NOMO-1 treated with DMSO at 0.1 percent for 48 hours (cell line): ENCODE data around the gene FBXL19.

ENCODE experiments used
- DNase-seq: peaks from one replicate; lab custom pipeline; 2025; ENCODE audit not compliant: unreplicated experiment; lab: John Stamatoyannopoulos, UW

FBXL19 gene

DNA sequence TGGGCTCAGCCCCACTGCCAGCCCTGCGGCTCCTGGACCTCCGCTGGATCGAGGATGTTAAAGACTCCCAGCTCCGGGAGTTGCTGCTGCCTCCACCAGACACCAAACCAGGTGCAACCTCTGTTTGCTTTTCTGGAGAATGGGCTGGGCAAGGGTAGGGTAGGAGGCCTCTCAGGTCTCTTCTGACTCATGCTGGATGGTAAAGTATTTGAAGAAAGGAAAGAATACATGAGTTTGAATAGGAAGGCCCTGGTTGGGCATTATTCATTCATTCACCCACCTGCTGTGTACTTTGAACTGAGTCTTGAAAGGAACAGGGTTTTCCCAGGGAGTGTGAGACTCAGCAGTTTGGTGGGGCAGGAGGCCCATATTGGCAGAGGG, 19.0 kb downstream of the FBXL19 start:
- no peak for DNase-seq

DNA sequence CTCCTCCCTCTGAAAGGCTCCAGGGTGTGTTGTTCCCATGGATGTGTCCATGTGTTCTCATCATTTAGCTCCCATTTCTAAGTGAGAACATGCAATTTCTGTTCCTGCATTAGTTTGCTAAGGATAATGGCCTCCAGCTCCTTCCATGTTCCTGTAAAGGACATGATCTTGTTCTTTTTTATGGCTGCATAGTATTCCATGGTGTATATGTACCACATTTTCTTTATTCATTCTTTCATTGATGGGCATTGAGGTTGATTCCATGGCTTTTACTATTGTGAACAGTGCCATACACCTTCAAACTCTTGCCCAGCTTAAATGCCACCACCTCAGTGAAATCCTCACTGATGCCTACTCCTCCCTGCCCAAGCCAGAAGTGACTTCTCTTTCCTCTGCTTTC, 21.0 kb downstream of the FBXL19 start:
- no peak for DNase-seq

DNA sequence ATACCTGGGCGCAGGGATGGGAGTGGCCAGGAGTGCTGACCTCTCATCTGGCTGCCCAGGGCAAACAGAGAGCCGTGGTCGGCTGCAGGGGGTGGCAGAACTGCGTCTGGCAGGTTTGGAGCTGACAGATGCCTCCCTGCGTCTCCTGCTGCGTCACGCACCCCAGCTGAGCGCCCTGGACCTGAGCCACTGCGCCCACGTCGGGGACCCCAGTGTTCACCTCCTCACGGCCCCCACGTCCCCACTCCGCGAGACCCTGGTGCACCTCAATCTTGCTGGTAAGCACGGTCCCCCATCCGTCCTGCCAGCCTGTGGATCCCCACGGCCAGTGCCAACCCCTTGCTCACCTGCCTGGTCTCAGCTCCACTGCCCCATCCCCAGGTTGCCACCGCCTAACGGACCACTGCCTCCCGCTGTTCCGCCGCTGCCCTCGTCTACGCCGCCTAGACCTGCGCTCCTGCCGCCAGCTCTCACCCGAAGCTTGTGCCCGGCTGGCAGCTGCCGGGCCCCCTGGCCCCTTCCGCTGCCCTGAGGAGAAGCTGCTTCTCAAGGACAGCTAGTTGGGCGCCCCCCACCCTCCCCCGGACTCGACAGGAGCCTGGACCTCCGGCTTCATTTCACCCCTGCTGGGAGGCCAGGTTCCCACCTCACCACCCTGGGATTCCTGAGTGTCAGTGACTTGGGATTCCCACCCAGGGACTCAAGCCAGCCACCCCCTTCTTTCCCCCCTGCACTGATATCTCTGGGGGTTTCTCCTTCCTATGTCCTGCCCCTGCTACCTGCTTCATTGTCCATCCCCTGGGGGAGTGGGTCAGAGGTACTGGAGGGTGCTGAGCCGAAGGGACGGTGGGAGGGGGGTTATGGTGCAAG, 23.5 kb downstream of the FBXL19 start:
- no peak for DNase-seq

DNA sequence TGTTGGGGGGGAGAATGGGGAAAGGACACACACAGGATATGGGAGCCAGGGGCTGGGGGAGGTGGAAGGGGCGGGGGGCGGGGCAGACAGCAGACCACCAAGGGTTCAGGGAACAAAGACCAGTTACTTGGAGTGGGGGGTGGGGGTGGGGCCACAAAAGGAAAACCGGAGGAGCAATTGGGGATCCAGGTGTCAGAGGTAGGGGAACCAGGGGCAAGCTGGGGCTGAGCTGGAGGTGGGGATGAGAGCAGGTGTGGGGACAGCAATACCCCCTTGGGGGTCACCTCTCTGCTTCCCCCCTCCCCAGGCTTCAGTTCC, 24.1 kb downstream of the FBXL19 start:
- no peak for DNase-seq

DNA sequence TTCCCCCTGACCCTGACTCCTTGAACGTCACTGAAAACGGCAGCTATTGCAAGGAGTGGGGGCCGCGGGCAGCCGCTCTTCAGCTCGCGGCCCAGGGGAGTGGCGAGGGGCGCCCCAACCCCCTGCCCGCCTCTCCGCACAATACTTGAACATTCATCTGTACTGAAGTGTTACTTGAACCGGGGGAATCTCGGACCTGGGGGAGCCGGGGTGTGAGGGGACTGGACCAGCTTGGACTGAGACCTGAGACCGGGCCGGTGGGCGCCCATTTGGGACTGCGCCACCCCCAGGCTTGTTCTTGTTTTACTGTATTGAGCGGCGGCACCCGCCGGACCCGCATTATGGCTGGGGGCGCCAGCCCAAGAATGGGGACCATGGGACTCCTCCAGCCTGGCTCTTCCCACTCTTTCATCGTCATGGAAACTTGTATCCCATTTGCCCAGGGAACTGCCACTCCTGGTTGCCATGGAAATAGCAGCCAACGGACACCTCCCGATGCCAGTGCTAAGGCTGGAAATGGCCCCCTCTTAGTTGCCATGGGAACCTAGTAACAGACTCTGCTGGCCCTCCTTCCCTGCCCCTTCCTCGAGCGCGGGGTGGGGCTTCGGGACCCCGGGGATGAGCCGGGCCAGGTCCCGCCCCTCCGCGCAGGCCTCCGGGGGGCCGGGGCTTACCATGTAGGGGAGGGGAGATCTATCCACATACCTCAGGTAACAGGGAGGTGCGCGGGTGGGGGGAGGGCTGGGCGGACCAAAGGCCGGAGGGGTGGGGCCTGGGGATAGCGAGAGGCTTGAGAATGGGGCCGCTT, 24.7 kb downstream of the FBXL19 start:
- no peak for DNase-seq

DNA sequence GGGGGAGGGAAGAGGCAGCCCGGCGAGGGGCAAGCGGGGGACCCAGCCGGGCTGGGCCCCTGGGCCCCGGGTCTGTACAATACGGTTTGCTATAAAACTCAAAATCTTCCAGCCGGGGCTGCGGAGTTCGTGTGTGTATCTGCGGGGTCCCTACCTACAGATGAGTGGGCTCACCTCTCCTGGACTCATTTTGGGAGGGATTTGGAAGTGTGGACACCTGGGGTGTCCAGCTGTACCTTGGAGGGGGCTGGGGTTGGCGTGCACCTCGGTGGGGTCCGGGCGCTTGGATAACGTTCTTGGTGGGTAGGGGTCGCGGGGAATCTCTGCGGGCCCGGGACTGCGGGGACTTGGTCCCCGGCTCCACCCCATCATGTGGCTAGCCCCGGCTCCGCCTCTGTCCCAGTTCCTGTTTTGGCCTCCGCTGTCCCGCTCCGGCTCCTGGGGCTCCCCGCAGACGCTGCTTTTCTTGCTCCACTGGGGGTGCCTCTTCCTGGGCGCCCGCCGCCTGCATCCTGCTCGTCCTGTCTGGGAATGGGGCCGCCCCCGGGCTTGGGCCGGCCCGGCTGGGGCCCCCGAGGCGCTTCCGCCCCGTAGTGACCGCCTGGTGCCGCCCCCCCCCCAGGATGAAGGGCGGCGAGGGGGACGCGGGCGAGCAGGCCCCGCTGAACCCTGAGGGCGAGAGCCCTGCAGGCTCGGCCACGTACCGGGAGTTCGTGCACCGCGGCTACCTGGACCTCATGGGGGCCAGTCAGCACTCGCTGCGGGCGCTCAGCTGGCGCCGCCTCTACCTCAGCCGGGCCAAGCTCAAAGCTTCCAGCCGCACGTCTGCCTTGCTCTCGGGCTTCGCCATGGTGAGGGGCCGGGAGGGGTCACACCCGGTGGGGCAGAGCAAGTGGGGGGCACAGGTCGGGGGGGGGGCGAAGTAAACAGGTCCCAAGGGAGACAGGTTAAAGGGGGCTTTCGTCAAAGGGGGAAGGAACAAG, 25.6 kb downstream of the FBXL19 start, which contains the start of gene ORAI3:
ORAI3 (plus strand) TSS at position 402 of the 983 bp plus-strand sequence; CDS start at position 624, 222 bp downstream.
- DNase-seq: peak; percentile 74

DNA sequence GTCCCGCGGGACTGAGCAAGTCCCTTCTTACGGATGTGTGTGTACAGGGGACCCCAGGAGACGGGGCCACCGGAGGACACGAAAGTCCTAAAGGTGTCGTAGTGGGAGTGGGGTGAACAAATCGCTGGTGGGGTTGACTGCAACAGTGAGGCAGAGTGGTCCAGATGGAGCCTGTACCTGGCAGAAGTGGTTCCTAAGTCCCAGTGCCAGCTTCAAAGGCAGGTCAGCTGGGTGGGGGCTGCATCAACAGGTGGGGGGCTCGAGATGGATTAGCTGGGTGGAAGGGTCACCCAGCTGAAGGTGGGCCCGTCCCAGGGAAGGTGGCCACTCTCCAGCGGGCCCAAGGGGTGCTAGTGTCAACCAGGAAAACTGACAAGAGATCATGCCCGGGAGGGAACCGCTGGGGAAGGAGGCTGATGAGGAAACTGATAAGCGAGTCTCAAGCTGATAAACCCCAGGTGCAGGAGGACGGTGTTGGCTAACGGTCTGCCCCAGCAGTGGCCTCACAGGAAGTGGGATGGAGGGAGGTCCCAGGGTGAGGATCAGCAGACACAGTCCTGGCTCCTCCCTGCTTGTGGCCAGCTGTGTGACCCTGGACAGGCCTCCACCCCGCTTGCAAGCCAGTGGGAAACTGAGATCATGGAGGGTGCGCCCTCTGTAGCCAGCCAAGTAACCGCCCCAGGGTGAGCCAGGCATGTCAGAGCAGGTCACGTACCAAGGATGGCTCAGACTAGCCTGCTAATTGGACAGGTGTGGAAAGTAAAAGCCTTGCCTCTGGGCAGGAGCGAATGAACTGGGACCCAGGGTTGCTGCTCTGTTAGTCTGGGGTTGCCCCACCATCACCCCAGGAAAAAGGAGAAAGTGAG, 26.5 kb downstream of the FBXL19 start:
- peak; percentile 35 for DNase-seq

DNA sequence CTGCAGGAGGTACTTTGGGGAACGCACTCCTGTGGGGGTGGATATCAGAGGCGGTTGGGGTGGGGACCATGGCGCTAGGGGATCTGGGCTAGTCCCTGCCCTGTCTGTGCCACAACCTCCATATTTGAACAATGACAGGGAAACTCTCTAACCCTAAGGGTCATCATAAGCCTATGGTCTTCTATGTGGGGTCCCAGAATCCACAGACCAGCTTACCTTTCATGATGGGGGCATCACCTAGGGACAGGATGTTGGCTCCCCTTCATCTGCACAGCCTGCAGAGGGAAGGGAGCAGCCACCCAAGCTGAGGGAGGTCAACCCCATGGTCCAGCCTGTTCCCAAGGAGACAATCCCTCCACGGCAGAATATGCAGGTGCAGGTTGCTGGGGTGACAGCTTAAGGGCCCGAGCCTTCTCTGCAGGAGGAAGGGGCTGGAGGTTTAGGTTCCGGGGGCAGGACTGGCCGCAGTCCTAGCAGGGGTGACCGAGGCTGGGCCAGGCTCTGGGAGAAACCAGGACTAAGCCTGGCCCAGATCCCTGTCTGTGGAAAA, 27.2 kb downstream of the FBXL19 start:
- DNase-seq: no peak

DNA sequence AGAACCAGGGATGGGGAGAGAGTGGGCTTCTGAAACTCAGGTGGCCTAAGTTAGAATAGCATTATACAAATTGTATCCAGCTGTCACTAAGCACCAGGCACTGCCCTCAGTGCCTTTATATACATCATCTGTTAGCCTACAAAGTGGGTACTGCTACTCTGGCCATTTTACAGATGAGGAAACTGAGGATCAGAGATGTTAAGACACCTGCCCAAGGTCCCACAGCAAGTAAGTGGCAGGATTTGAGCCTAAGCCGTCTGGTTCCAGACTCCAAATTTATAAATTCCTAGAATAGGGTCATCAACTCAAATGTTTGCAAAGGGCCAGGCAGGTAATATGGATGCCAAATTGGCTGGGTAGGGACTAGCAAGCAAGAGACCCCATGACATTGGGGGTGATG, 27.8 kb downstream of the FBXL19 start:
- no peak for DNase-seq

DNA sequence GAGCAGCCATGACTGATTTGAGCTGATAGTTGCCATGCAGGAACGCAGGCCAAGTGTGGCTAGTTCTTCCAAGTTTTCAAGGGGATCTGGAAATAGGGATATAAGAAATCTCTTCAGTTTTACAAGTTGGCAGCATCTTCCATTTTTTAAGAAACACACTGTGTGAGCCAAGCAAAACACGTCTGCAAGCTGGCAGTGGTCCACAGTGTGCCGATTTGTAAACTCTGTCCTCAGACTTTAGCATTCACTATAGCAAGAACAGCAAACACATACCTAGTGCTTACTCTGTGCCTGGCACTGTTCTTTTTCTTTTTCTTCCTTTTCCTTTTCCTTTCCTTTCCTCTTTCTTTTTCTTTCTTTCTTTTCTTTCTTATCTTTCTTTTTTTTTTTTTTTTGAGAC, 28.4 kb downstream of the FBXL19 start:
- no peak for DNase-seq

DNA sequence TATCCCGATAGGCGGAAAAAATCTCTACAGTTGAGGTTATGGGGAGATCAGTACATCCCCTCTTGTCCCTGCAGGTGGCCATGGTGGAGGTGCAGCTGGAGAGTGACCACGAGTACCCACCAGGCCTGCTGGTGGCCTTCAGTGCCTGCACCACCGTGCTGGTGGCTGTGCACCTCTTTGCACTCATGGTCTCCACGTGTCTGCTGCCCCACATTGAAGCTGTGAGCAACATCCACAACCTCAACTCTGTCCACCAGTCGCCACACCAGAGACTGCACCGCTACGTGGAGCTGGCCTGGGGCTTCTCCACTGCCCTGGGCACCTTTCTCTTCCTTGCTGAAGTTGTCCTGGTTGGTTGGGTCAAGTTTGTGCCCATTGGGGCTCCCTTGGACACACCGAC, 29.7 kb downstream of the FBXL19 start:
- DNase-seq: no peak

DNA sequence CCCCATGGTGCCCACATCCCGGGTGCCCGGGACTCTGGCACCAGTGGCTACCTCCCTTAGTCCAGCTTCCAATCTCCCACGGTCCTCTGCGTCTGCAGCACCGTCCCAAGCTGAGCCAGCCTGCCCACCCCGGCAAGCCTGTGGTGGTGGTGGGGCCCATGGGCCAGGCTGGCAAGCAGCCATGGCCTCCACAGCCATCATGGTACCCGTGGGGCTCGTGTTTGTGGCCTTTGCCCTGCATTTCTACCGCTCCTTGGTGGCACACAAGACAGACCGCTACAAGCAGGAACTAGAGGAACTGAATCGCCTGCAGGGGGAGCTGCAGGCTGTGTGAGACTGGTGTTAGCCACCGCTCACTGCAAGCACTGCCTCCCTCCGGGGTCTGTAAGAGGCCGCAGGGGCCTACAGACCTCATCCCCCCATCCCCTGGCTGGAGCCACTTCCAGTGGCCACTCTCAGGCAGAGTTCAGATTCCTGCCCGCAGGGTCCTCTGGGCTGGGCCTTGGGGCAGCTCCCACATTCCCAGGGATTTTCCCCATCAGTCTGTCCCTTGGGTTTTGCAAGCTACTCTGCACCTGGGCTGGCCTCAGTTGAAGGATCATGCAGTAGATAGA, 30.2 kb downstream of the FBXL19 start:
- peak; percentile 75 for DNase-seq

DNA sequence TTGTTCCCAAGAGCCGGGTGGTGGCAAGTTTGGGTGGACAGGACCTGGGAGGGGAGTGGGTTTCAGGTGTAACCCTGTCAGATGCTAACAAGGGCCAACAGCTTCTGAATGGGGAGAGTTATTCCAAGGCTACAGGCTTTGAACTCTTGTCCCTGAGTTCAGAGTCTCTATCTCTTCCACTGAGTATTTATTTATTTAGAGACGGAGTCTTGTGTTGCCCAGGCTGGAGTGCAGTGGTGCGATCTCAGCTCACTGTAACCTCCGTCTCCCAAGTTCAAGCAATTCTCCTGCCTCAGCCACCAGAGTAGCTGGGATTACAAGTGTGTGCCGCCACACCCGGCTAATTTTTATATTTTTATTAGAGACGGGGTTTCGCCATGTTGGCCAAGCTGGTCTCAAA, 31.6 kb downstream of the FBXL19 start:
- DNase-seq: no peak

DNA sequence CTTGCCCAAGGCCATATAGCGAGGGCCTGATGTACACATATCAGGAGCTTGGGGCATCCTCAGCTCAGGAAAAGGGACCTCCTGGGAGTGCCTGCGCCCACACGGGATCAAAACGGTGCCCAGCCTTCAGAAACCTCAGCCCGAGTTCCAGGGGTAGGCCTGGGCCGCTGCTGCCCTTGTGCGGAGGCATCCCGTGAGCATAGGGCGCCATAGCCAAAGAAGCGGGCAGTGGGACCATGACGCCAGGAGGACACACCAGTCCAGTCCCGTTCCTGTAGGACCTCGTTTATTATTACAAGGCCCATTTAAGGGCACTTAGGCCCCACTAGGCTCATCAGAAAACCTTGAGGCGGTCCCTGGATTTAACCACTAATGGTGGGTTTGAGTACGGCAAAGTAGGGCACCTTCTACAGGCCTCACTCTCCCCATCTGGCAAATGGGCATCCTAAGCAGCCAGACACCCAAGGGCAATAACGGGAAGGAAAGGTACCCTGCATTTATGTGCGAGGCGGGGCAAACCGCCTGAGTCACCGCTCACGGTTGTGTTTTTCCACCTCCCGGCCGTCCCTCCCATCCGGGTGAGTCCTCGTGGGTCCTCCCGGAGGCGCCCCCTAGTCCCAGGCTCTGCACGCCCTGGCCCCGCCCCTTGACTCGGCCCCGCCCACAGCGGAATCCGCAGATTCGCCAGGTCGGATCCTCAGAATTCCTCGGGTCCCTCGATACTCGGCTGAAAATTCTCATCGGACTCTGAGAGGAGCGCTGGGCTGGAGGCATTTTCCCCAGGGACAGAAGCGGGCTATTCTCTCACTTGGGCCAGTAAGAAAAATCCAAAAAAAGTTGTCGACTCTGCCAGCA, 33.5 kb downstream of the FBXL19 start:
- DNase-seq: peak; percentile 82

DNA sequence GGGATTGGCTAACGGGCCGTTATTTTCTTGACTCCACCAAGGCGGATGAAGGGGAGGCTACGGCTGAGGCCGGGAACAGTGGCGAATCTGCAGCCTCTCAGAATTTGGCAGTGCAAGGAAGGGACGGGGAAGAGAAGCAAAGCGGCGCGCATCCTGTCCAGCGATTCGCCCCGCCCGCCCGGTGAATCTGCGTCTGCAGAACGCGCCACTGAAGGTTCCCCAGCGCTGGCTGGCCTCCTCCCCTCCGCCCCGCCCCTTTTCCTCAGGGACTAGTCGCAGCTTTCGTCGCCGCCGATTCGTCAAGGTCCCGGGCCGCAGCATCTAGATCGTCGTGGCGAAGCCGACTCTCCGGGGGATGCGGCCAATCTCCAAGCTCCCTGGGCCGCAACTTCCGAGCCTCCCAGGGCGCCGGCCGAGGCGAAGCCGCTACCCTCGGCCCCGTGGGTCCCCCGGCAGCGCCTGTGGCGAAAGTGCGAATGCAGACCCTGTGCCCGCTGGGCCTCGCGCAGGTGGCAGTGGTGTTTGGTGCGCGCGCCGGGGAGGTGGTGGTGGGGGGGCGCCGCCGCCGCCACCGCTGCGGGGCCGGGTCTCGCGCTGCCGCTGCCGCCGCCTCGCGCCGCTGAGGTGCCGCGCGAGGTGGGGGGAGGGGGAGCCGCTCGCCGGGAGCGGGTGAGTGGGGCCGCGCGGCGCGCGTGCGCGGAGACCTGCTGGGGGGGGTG, 34.2 kb downstream of the FBXL19 start, which contains the start of gene SETD1A:
SETD1A (plus strand) TSS at position 299 of the 719 bp plus-strand sequence. CDS start 978 bp downstream, outside the sequence.
- DNase-seq: peak; percentile 96

DNA sequence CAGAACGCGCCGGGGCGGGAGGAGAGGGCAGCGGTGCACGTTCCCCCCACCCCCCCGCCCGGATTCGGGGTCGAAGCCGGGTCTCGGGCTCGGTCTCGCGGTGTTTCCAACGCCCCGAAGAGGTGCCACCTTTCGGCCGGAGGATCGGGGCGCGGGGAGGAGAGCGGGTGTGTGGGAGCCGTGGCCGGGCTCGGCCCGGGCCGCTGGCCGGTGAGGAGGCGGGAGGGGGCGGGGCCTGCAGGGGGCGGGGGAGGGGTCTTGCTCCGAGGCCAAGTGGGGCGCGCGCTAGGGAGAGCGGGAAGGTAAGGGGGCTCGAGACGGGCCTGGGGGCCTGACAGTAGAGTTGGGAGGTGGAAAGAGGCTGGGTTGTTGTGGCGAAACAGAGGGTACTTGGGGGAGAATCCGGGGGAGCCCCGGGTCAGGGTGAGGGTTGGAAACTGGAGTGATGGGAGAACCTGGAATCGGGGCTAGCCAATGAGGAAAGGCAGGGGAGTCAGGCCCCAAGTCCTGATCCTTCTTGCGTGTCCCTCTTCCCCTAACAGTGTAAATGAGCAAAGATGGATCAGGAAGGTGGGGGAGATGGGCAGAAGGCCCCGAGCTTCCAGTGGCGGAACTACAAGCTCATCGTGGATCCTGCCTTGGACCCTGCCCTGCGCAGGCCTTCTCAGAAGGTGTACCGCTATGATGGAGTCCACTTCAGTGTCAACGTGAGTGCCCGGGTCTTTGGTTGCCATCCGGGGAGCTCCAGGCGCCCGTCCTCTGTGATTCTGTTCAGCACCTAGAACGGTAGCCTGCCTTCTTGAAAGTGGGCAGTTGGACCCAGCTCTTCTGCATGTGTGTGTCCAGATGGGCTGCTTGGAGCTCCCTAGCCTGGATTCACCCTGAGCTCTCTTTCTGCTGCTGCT, 35.1 kb downstream of the FBXL19 start:
- DNase-seq: peak; percentile 25

DNA sequence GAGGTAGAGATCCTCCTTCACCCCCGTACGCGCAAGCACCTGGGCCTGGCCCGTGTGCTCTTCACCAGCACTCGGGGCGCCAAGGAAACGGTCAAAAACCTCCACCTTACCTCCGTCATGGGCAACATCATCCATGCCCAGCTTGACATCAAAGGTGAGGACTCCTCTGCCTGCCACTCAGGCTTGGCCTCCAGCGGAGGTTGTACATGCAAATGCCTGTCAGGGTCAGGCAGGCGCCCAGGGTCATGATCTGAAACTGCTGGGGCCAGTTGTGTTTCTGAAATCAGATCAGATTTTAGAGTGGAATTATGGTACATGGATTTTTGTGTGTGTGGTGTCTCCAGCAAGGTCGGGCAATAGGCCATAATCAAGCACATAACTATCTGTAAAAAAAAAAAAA, 38.0 kb downstream of the FBXL19 start:
- DNase-seq: no peak
